ENCODE measurements around the gene FBXL7.

FBXL7 gene

GRCh38 chr5:15549961-15550360, 50.0 kb downstream of the FBXL7 start:
- H3K36me3 ChIP-seq (ENCODE audit: insufficient read depth, low read length) = no peaks in the 10 kb centered on the region
- no peaks in the 10 kb centered on the region for H3K27me3 ChIP-seq (ENCODE audit: insufficient read depth, low read length, poor library complexity, severe bottlenecking)
- no peaks in the 10 kb centered on the region for H3K79me2 ChIP-seq (ENCODE audit: insufficient read depth, low read length)
- H4K20me1 ChIP-seq (ENCODE audit: insufficient read depth, low read length, poor library complexity, severe bottlenecking) = no peaks in the 10 kb centered on the region
- H3F3A ChIP-seq (ENCODE audit: low read depth) = no peaks in the 10 kb centered on the region
- no peak for TF ChIP-seq CTCF (conservative IDR thresholded peaks at IDR 0.05; ENCODE audit: low read length)
- TF ChIP-seq EZH2phosphoT487 (IDR thresholded peaks at IDR 0.05; ENCODE audit: borderline replicate concordance) = no peak
- H3K4me2 ChIP-seq (ENCODE audit: low read depth, low read length, poor library complexity, severe bottlenecking) = no peak overlapping the region
- H3K9me3 ChIP-seq (ENCODE audit: insufficient read depth, low read depth, low read length) = no peaks in the 10 kb centered on the region
- no peak overlapping the region for H3K9ac ChIP-seq (ENCODE audit: low read depth, low read length, poor library complexity, severe bottlenecking)
- no peaks in the 10 kb centered on the region for H3K4me1 ChIP-seq (ENCODE audit: insufficient read depth, low read length, poor library complexity, severe bottlenecking)
- no peak overlapping the region for H3K4me3 ChIP-seq (ENCODE audit: low read length, poor library complexity, severe bottlenecking)
- no peaks in the 10 kb centered on the region for H3K9me2 ChIP-seq (replicated peaks; ENCODE audit: low read depth, low read length)
- H2AFZ ChIP-seq (ENCODE audit: low read length) = no peak overlapping the region

GRCh38 chr5:15550502-15551112, 50.6 kb downstream of the FBXL7 start:
- H3K9me2 ChIP-seq (replicated peaks; ENCODE audit: low read depth, low read length) = no peaks in the 10 kb centered on the region

DNA sequence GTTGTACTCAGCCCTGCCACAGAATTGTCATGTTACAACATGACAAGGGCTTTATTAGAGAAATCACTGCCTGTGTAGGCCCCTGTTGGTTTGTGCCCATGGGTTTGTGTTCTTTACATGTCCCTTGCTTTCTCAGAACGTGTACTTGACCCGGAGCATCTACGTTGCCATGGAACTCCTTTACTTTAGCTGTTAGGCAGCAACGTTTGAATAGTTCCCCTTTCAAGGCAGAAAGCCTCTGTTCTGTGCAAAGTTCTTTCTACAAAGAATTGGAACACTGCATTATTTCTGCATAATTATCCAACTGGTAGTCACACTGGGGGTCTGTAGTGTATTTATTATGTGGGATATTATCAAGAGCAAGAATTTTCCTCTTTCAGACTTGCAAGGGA, 51.1 kb downstream of the FBXL7 start:
- Histone ChIP-seq H3K36me3 (ENCODE audit: insufficient read depth, low read length) (no peaks in the 10 kb centered on the region), H3K27me3 (ENCODE audit: insufficient read depth, low read length, poor library complexity, severe bottlenecking) (no peaks in the 10 kb centered on the region), H3K4me3 (ENCODE audit: low read length, poor library complexity, severe bottlenecking) (no peak overlapping the region), H3K4me2 (ENCODE audit: low read depth, low read length, poor library complexity, severe bottlenecking) (no peak overlapping the region), H3F3A (ENCODE audit: low read depth) (no peaks in the 10 kb centered on the region), H3K9me3 (ENCODE audit: insufficient read depth, low read depth, low read length) (no peaks in the 10 kb centered on the region), H4K20me1 (ENCODE audit: insufficient read depth, low read length, poor library complexity, severe bottlenecking) (no peaks in the 10 kb centered on the region), H3K4me1 (ENCODE audit: insufficient read depth, low read length, poor library complexity, severe bottlenecking) (no peaks in the 10 kb centered on the region), H3K79me2 (ENCODE audit: insufficient read depth, low read length) (no peaks in the 10 kb centered on the region), H2AFZ (ENCODE audit: low read length) (no peak overlapping the region), H3K9me2 (replicated peaks; ENCODE audit: low read depth, low read length) (no peaks in the 10 kb centered on the region), H3K9ac (ENCODE audit: low read depth, low read length, poor library complexity, severe bottlenecking) (no peak overlapping the region)
- TF ChIP-seq EZH2phosphoT487 (IDR thresholded peaks at IDR 0.05; ENCODE audit: borderline replicate concordance) (no peak), CTCF (conservative IDR thresholded peaks at IDR 0.05; ENCODE audit: low read length) (no peak)

More at GRCh38 chr5:15550502-15551112, 50.6 kb downstream of the FBXL7 start:
- no peak overlapping the region for H3K9ac ChIP-seq (ENCODE audit: low read depth, low read length, poor library complexity, severe bottlenecking)
- H3K79me2 ChIP-seq (ENCODE audit: insufficient read depth, low read length) = no peaks in the 10 kb centered on the region
- H3K4me1 ChIP-seq (ENCODE audit: insufficient read depth, low read length, poor library complexity, severe bottlenecking) = no peaks in the 10 kb centered on the region
- no peak overlapping the region for H3K4me2 ChIP-seq (ENCODE audit: low read depth, low read length, poor library complexity, severe bottlenecking)
- H3K36me3 ChIP-seq (ENCODE audit: insufficient read depth, low read length) = no peaks in the 10 kb centered on the region
- no peak for TF ChIP-seq CTCF (conservative IDR thresholded peaks at IDR 0.05; ENCODE audit: low read length)
- no peak for TF ChIP-seq EZH2phosphoT487 (IDR thresholded peaks at IDR 0.05; ENCODE audit: borderline replicate concordance)
- H3K4me3 ChIP-seq (ENCODE audit: low read length, poor library complexity, severe bottlenecking) = no peak overlapping the region
- H3F3A ChIP-seq (ENCODE audit: low read depth) = no peaks in the 10 kb centered on the region
- H3K27me3 ChIP-seq (ENCODE audit: insufficient read depth, low read length, poor library complexity, severe bottlenecking) = no peaks in the 10 kb centered on the region
- H4K20me1 ChIP-seq (ENCODE audit: insufficient read depth, low read length, poor library complexity, severe bottlenecking) = no peaks in the 10 kb centered on the region
- no peaks in the 10 kb centered on the region for H3K9me3 ChIP-seq (ENCODE audit: insufficient read depth, low read depth, low read length)
- H2AFZ ChIP-seq (ENCODE audit: low read length) = no peak overlapping the region
